Prostate gland (tissue), 2 donors: ENCODE data around the gene S100A12.

Experiments used
- CTCF ChIP-seq, 4 experiments: fragments of 200-600 bp in 2 of 4; fragments of 450-650 bp in 2 of 4; sonication (generic) in 2 of 4; IDR thresholded peaks; 1 replicate in 3 of 4; 2 replicates in 1 of 4; pipeline ENCODE4 v1.5.1; 2016 to 2019; ENCODE audit warnings: antibody characterized with exemption in 4 of 4, mild to moderate bottlenecking in 2 of 4, moderate library complexity in 2 of 4
- POLR2A ChIP-seq: fragments of 450-650 bp; IDR thresholded peaks from one replicate; pipeline ENCODE4 v1.6.1; 2016; ENCODE audit warnings: antibody characterized with exemption, mild to moderate bottlenecking
- POLR2AphosphoS5 ChIP-seq: sonication (generic); formaldehyde crosslinking; IDR thresholded peaks from one replicate; pipeline ENCODE4 v1.6.1; 2017; ENCODE audit warnings: antibody characterized with exemption

GRCh38 chr1:153357853-153358690, 17.3 kb downstream of the S100A12 start, which contains the start of gene S100A9:
- TF ChIP-seq POLR2AphosphoS5 (no peak), CTCF (IDR thresholded peaks at IDR 0.05) (no peak), POLR2A (no peak)
